Panc1 (cell line): Measurements from ENCODE around the gene CEP63. TPM values are rescaled to one million over a fixed set of nuclear protein-coding genes. Genes with fewer than 3 reads are reported as not detected.

ENCODE experiments used
- ATAC-seq: fragments of 200-7000 bp; cut with Tn5 transposase; 2 replicates; pipeline ENCODE4 v1.9.1; 2020; ENCODE audit warnings: mild to moderate bottlenecking, moderate library complexity
- BruUV-seq: library from RNA; stranded (reverse); fragments of 400-500 nt; replicated peaks from 2 replicates; lab custom pipeline; 2021; lab: Mats Ljungman, UMichigan
- CTCF ChIA-PET: fragments of 300-600 bp; sonication (Branson Sonifier 250); formaldehyde crosslinking; loops from one replicate; lab custom pipeline; 2022; ENCODE audit warnings: antibody characterized with exemption; lab: Charles Lee
- POLR2A ChIA-PET: fragments of 300-600 bp; sonication (Branson Sonifier 250); formaldehyde crosslinking; loops from one replicate; lab custom pipeline; 2022; ENCODE audit warnings: antibody characterized with exemption; lab: Charles Lee
- DNase-seq: peaks from one replicate; pipeline ENCODE4 v3.0.0-alpha.2; 2010; ENCODE audit warnings: low read depth, low spot score
- H3K27ac ChIP-seq: 2 replicates; pipeline ENCODE4 v1.5.1; 2011; ENCODE audit warnings: mild to moderate bottlenecking, low read length, inconsistent platforms
- H3K27me3 ChIP-seq: fragments of 200-500 bp; sonication (Bioruptor generic); 2 replicates; pipeline ENCODE4 v1.6.0; 2014; ENCODE audit warnings: low read length, inconsistent platforms; ENCODE audit not compliant: control insufficient read depth, insufficient read depth
- H3K36me3 ChIP-seq: fragments of 200-500 bp; sonication (Bioruptor generic); 2 replicates; pipeline ENCODE4 v1.5.1; 2014; ENCODE audit warnings: inconsistent platforms, mild to moderate bottlenecking, low read length, moderate library complexity; ENCODE audit not compliant: control insufficient read depth, insufficient read depth
- H3K4me1 ChIP-seq: 2 replicates; pipeline ENCODE4 v1.5.1; 2011; ENCODE audit warnings: inconsistent platforms, mild to moderate bottlenecking, low read length, moderate library complexity; ENCODE audit not compliant: control insufficient read depth, insufficient read depth
- H3K4me3 ChIP-seq, 2 experiments: 2 replicates each; pipeline ENCODE4 v1.5.1; 2011 to 2012; ENCODE audit warnings: low read depth in 2 of 2, low read length in 2 of 2, mild to moderate bottlenecking in 2 of 2, inconsistent platforms in 1 of 2, moderate library complexity in 1 of 2
- H3K9me3 ChIP-seq: fragments of 200-500 bp; sonication (Bioruptor generic); 2 replicates; pipeline ENCODE4 v1.5.1; 2014; ENCODE audit warnings: low read depth, mild to moderate bottlenecking, inconsistent platforms, low read length, moderate library complexity; ENCODE audit not compliant: control insufficient read depth, insufficient read depth
- POLR2AphosphoS5 ChIP-seq: IDR thresholded peaks from 2 replicates; pipeline ENCODE4 v1.6.1; 2012; ENCODE audit warnings: mild to moderate bottlenecking, low read depth, low read length, moderate library complexity
- SIN3A ChIP-seq: IDR thresholded peaks from 2 replicates; pipeline ENCODE4 v1.6.1; 2012; ENCODE audit warnings: low read depth, mild to moderate bottlenecking, low read length, moderate library complexity, borderline replicate concordance; ENCODE audit not compliant: insufficient read depth
- TCF7L2 ChIP-seq: IDR thresholded peaks from 2 replicates; pipeline ENCODE4 v1.6.1; 2011; ENCODE audit warnings: mild to moderate bottlenecking, low read depth, low read length, inconsistent platforms
- in situ Hi-C: cut with HindIII; loops from 2 replicates; pipeline ENCODE4 v1.10.0; 2016; ENCODE audit warnings: low sequenced_read_pairs, low pct_unique_long_range_greater_than_20kb
- intact Hi-C: fragments of 100-400 bp; cut with micrococcal nuclease; formaldehyde crosslinking; loops from one replicate; pipeline ENCODE4 v1.10.0; 2022; ENCODE audit not compliant: unreplicated experiment
- total RNA-seq: library from RNA; stranded (reverse); gene quantifications from one replicate; pipeline ENCODE4 v1.2.1, GENCODE V29; 2021; ENCODE audit not compliant: unreplicated experiment
- TF ChIP-seq, protein P1 (sequence below), 2 experiments: IDR thresholded peaks; 2 replicates each; pipeline ENCODE4 v1.6.1; 2011 to 2012; ENCODE audit warnings: low read depth in 2 of 2, control low read depth in 1 of 2, low read length in 1 of 2, mild to moderate bottlenecking in 1 of 2, moderate library complexity in 1 of 2; ENCODE audit not compliant: insufficient read depth in 1 of 2
- TF ChIP-seq, protein P2 (sequence below): fragments of 450-650 bp; IDR thresholded peaks from 2 replicates; pipeline ENCODE4 v1.5.1; 2017; ENCODE audit warnings: mild to moderate bottlenecking

Gene CEP63
- total RNA-seq, 1 experiment from 2014 or later, result 30.5 TPM

- ChIA-PET POLR2A (no interaction called here), CTCF (no interaction called here)
- Histone ChIP-seq H3K27me3 (0 out of 2 replicates have a peak, but pooled peaks cover 2% of the 10 kb centered on the region), H3K4me3 (no peak overlapping the region), H3K9me3 (no peaks in the 10 kb centered on the region), H3K36me3 (no peaks in the 10 kb centered on the region), H3K27ac (no peak overlapping the region), H3K4me1 (no peaks in the 10 kb centered on the region)
- BruUV-seq, result no TSS peak
- TF ChIP-seq TCF7L2 (no peak), SIN3A (no peak), POLR2AphosphoS5 (no peak)
- TF ChIP-seq, protein P1, sequence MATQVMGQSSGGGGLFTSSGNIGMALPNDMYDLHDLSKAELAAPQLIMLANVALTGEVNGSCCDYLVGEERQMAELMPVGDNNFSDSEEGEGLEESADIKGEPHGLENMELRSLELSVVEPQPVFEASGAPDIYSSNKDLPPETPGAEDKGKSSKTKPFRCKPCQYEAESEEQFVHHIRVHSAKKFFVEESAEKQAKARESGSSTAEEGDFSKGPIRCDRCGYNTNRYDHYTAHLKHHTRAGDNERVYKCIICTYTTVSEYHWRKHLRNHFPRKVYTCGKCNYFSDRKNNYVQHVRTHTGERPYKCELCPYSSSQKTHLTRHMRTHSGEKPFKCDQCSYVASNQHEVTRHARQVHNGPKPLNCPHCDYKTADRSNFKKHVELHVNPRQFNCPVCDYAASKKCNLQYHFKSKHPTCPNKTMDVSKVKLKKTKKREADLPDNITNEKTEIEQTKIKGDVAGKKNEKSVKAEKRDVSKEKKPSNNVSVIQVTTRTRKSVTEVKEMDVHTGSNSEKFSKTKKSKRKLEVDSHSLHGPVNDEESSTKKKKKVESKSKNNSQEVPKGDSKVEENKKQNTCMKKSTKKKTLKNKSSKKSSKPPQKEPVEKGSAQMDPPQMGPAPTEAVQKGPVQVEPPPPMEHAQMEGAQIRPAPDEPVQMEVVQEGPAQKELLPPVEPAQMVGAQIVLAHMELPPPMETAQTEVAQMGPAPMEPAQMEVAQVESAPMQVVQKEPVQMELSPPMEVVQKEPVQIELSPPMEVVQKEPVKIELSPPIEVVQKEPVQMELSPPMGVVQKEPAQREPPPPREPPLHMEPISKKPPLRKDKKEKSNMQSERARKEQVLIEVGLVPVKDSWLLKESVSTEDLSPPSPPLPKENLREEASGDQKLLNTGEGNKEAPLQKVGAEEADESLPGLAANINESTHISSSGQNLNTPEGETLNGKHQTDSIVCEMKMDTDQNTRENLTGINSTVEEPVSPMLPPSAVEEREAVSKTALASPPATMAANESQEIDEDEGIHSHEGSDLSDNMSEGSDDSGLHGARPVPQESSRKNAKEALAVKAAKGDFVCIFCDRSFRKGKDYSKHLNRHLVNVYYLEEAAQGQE (IDR thresholded peaks at IDR 0.05; ENCODE audit: insufficient read depth in 1 of 2, low read depth in 2 of 2, low read length in 1 of 2), result no peak
- TF ChIP-seq, protein P2, sequence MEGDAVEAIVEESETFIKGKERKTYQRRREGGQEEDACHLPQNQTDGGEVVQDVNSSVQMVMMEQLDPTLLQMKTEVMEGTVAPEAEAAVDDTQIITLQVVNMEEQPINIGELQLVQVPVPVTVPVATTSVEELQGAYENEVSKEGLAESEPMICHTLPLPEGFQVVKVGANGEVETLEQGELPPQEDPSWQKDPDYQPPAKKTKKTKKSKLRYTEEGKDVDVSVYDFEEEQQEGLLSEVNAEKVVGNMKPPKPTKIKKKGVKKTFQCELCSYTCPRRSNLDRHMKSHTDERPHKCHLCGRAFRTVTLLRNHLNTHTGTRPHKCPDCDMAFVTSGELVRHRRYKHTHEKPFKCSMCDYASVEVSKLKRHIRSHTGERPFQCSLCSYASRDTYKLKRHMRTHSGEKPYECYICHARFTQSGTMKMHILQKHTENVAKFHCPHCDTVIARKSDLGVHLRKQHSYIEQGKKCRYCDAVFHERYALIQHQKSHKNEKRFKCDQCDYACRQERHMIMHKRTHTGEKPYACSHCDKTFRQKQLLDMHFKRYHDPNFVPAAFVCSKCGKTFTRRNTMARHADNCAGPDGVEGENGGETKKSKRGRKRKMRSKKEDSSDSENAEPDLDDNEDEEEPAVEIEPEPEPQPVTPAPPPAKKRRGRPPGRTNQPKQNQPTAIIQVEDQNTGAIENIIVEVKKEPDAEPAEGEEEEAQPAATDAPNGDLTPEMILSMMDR, result no peak
- DNase-seq (no peak), ATAC-seq (no peak)
- intact Hi-C loops (no loop called here), in situ Hi-C loops (no loop called here)
Measured at GRCh38 chr3:134590766-134591165, 104.9 kb downstream of the CEP63 start.

DNA sequence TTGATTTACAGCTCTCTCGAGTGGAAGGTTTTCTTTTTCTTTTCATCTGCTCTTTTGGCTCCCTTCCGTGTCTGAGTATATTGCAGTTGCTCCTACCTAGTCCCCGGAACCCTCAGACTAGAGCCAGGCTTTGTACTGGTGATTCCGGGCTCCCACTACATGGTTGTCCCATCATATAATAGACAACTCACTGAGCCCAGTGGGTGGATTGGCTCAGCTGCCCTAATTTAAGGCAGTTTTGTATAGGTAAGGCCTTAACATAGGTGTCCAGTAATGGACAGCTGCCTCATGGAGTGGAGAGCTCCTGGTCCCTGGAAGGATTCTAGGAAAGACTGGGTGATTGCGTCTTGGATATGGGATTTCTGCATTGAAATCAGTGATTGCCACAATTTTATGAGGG, 106.9 kb downstream of the CEP63 start:
- Histone ChIP-seq H3K4me3 (no peak overlapping the region), H3K9me3 (no peaks in the 10 kb centered on the region), H3K36me3 (no peaks in the 10 kb centered on the region), H3K27me3 (0 out of 2 replicates have a peak, but pooled peaks cover 2% of the 10 kb centered on the region), H3K27ac (no peak overlapping the region), H3K4me1 (no peaks in the 10 kb centered on the region)
- no peak for TF ChIP-seq SIN3A
- TF ChIP-seq, protein P1 (IDR thresholded peaks at IDR 0.05; ENCODE audit: insufficient read depth in 1 of 2, low read depth in 2 of 2, low read length in 1 of 2), result no peak
- TF ChIP-seq POLR2AphosphoS5, result no peak
- TF ChIP-seq, protein P2, result no peak
- TF ChIP-seq TCF7L2, result no peak
- DNase-seq, result no peak
- BruUV-seq, result no TSS peak
- ChIA-PET CTCF (no interaction called here), POLR2A (no interaction called here)
- in situ Hi-C loops (no loop called here), intact Hi-C loops (no loop called here)
- no peak for ATAC-seq
